ENCODE data around the gene CLEC2L.

Gene CLEC2L

DNA sequence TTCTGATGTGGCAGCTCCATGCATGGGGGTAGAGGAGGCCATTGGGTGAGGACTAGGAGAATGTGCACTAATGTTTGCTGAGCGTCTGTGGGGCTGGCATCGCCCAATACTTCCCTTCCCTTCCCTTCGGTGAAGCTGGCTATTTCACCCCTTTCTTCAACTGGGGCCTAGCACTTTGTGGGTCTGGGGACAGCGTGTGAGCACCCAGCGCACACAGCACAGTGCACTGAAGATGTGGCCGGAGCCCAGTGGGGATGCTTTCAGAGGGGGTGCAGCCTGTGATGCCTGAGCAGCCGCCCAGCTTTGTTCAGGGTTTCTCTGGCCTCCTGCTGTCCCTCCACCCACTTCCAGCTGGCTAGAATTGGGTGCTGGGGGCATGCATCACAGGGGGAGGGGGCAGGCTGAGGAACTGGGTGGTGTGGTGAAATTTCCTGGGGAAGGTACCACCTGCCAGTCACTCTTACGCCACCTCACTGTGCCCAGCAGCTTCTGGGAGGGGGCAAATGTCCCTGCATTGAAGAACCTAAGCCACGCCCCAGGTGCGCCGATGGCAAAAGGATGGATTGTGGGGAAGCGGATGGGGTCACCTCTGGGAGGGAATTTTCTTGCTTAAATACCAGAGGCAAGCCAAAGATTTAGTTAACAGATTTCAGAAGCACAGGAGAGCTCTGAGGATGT, 45.5 kb downstream of the CLEC2L start:
- no peak overlapping the region for H3K4me3 ChIP-seq (ENCODE audit: low read depth, low read length)
- TF ChIP-seq, protein P1, sequence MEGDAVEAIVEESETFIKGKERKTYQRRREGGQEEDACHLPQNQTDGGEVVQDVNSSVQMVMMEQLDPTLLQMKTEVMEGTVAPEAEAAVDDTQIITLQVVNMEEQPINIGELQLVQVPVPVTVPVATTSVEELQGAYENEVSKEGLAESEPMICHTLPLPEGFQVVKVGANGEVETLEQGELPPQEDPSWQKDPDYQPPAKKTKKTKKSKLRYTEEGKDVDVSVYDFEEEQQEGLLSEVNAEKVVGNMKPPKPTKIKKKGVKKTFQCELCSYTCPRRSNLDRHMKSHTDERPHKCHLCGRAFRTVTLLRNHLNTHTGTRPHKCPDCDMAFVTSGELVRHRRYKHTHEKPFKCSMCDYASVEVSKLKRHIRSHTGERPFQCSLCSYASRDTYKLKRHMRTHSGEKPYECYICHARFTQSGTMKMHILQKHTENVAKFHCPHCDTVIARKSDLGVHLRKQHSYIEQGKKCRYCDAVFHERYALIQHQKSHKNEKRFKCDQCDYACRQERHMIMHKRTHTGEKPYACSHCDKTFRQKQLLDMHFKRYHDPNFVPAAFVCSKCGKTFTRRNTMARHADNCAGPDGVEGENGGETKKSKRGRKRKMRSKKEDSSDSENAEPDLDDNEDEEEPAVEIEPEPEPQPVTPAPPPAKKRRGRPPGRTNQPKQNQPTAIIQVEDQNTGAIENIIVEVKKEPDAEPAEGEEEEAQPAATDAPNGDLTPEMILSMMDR (IDR thresholded peaks at IDR 0.05; ENCODE audit: borderline replicate concordance, insufficient read depth, low read depth, low read length), result no peak

DNA sequence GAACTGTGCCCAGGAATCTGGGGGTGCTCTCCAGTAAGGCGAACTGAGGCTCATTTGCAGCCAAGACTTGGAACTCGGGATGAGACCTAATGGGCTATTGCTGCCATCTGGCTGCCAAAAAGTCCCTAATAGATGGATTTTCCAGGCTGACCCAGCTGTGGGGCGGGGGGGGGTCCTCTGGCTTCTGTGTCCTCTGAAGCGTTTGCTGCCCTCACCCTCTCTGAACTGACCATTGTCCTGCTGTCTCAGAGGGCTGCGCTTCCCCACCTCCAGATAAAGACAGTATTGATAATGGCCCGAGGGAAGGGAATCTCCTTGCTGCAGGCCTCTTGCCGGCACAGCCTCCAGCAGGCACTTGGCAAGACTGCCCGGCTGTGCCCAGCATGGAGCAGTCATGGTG, 46.6 kb downstream of the CLEC2L start:
- TF ChIP-seq, protein P1 (IDR thresholded peaks at IDR 0.05; ENCODE audit: borderline replicate concordance, insufficient read depth, low read depth, low read length), result no peak
- no peak overlapping the region for H3K4me3 ChIP-seq (ENCODE audit: low read depth, low read length)

DNA sequence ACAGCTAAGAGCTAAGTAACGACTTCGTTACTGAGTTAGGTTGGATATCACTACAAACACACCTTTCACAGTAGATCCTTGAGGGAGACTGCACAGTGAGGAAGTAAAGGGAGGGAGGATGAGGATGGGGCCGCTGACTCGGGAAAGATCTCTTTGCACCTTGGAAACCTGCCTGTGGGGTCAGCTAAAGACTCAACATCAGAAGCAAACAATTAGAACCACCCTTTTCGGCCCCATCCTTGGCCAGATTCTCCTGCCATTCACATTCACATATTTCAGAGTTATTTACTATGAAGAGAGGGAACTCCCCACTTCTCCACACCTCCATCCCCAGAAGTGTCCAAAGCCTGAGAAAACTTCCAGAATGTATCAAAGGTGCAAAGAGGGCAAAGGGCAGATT, 47.1 kb downstream of the CLEC2L start:
- TF ChIP-seq, protein P1 (IDR thresholded peaks at IDR 0.05; ENCODE audit: borderline replicate concordance, insufficient read depth, low read depth, low read length), result no peak
- no peak overlapping the region for H3K4me3 ChIP-seq (ENCODE audit: low read depth, low read length)

DNA sequence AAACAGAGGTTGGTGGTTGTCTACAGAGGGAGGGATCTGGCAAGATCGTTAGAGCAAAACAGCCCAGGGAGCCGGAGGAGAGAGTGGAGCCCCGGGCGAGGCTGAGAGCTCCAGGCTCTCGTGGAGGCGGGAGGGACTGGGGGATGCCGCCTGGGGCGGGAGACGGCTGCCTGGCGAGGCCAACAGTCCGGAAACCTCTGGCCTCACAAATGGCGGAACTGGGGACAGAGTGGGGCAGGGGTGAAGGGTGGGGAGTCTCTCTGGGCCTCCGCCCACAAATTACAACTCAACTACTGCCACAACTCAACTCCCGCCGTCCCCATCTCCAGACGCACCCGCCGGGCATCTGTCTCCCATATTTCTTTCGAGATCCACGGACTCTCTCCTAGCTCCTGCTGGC, 47.7 kb downstream of the CLEC2L start:
- H3K4me3 ChIP-seq (ENCODE audit: low read depth, low read length), result no peak overlapping the region
- TF ChIP-seq, protein P1 (IDR thresholded peaks at IDR 0.05; ENCODE audit: borderline replicate concordance, insufficient read depth, low read depth, low read length), result no peak

DNA sequence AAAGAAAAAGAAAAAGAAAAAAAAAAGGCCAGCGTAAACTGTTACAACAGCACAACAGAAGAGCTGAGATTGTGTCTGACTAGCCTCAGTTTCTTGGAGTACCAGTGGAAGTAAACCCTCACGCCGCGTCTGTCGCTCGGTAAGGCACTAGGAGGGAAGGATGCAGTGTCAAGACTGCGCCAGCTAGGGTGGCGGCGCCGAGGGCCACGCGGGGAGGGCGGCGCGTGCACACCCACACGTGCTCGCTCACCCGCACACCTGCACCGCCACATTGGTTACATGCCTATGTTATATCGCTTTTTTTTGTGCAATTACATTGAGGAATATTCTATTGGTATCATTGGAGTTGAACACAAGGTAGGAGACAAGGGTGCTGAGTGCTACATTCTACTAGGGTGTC, 48.2 kb downstream of the CLEC2L start:
- H3K4me3 ChIP-seq (ENCODE audit: low read depth, low read length), result no peak overlapping the region
- TF ChIP-seq, protein P1 (IDR thresholded peaks at IDR 0.05; ENCODE audit: borderline replicate concordance, insufficient read depth, low read depth, low read length), result no peak

DNA sequence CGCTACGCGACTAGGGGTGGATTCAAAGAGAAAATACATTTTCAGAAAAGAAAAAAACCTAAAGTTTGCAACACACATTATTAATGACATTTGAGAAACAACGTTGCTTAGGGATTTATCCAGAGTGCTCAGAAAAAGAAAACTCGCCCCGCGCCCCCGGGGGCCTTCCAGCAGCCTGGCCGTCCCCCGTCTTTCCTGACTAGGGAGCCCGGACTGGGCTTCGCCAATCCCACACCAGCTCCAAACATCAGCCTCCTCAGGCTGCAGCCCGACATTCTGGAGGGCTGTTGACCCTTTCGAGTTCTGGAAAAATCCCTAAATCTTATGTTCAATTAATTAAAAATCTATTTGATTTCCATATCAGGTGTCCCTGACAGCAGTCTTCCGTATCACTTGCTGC, 48.6 kb downstream of the CLEC2L start:
- TF ChIP-seq, protein P1 (IDR thresholded peaks at IDR 0.05; ENCODE audit: borderline replicate concordance, insufficient read depth, low read depth, low read length), result no peak

DNA sequence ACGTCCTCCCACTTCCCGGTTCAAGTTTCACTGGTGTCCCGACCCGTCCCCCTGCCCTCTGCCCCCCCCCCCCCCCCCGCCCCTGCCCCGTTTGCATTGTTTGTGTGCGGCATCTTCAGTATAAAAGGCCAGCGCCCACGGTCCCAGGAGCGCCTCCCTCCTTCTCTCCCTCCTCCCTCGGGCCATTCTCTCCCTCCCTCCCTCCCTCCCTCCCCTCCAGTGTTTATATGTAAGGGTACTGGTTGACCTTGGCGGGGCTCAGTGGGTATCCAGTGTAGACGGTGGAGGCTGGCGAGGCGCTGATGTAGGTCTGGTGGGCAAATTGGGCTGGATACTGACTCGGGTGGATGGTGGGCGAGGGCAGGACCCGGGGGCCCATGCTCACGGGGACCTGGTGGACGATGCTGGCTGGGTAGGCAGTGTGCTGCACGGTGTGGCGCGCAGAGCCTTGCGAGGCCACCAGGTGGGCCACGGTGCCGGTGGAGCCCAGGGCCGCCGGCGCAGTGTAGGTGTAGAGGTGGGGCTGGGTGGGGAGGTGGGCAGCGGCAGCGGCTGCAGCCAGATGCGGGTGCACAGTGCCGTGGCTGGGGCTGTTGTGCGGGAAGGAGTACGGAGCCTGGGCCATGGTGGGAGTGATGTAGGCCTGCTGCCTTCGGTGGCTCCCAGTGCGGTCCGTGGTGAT, 49.4 kb downstream of the CLEC2L start:
- H3K4me3 ChIP-seq (ENCODE audit: low read depth, low read length), result no peak overlapping the region
- TF ChIP-seq, protein P1 (IDR thresholded peaks at IDR 0.05; ENCODE audit: borderline replicate concordance, insufficient read depth, low read depth, low read length), result no peak

More for the DNA sequence above, 48.6 kb downstream of the CLEC2L start:
- H3K4me3 ChIP-seq (ENCODE audit: low read depth, low read length), result no peak overlapping the region
